H9 (cell line): ENCODE measurements around the gene CLEC14A. TPM values are rescaled to one million over a fixed set of nuclear protein-coding genes. Genes with fewer than 3 reads are reported as not detected.

ENCODE experiments used
- DNase-seq: peaks from one replicate; pipeline ENCODE4 v3.0.0-alpha.2; 2017
- H2AFZ ChIP-seq: one replicate; pipeline ENCODE4 v1.6.1; 2013; ENCODE audit warnings: mild to moderate bottlenecking, low read length, control low read depth, moderate library complexity
- H2AK5ac ChIP-seq: 2 replicates; pipeline ENCODE4 v1.6.1; 2013; ENCODE audit warnings: low read length, control low read depth, mixed read lengths; ENCODE audit not compliant: insufficient read length
- H2BK120ac ChIP-seq: one replicate; pipeline ENCODE4 v1.6.1; 2013; ENCODE audit warnings: low read depth, mild to moderate bottlenecking, low read length, control low read depth, inconsistent platforms; ENCODE audit not compliant: poor library complexity, severe bottlenecking
- H2BK12ac ChIP-seq: 2 replicates; pipeline ENCODE4 v1.6.1; 2013; ENCODE audit warnings: low read length, control low read depth, mixed read lengths, low read depth; ENCODE audit not compliant: insufficient read length
- H2BK15ac ChIP-seq: 2 replicates; pipeline ENCODE4 v1.6.1; 2013; ENCODE audit warnings: low read depth, low read length, control low read depth
- H2BK20ac ChIP-seq: one replicate; pipeline ENCODE4 v1.6.1; 2013; ENCODE audit warnings: low read depth, mild to moderate bottlenecking, low read length, control low read depth, inconsistent platforms; ENCODE audit not compliant: poor library complexity, severe bottlenecking
- H2BK5ac ChIP-seq: 2 replicates; pipeline ENCODE4 v1.6.1; 2013; ENCODE audit warnings: low read length, control low read depth, mixed read lengths; ENCODE audit not compliant: insufficient read length
- H3K14ac ChIP-seq: 2 replicates; pipeline ENCODE4 v1.6.1; 2013; ENCODE audit warnings: low read length, control low read depth; ENCODE audit not compliant: insufficient read depth
- H3K18ac ChIP-seq: 2 replicates; pipeline ENCODE4 v1.6.1; 2013; ENCODE audit warnings: low read depth, mild to moderate bottlenecking, mixed read lengths, low read length, control low read depth; ENCODE audit not compliant: insufficient read length
- H3K23ac ChIP-seq: 2 replicates; pipeline ENCODE4 v1.6.1; 2013; ENCODE audit warnings: low read length, control low read depth, mixed read lengths, low read depth; ENCODE audit not compliant: insufficient read length
- H3K23me2 ChIP-seq: 2 replicates; pipeline ENCODE4 v1.6.1; 2013; ENCODE audit warnings: low read depth, mild to moderate bottlenecking, mixed read lengths, low read length, control low read depth; ENCODE audit not compliant: insufficient read length, poor library complexity, severe bottlenecking
- H3K27ac ChIP-seq: 2 replicates; pipeline ENCODE4 v1.5.1; 2013; ENCODE audit warnings: low read length, control low read depth, mixed read lengths, low read depth; ENCODE audit not compliant: insufficient read length
- H3K27me3 ChIP-seq: 2 replicates; pipeline ENCODE4 v1.6.1; 2013; ENCODE audit warnings: low read length, control low read depth, inconsistent platforms; ENCODE audit not compliant: insufficient read depth
- H3K4ac ChIP-seq: 2 replicates; pipeline ENCODE4 v1.6.1; 2013; ENCODE audit warnings: low read depth, mild to moderate bottlenecking, control low read depth, inconsistent platforms, low read length, moderate library complexity
- H3K4me1 ChIP-seq: 2 replicates; pipeline ENCODE4 v1.6.1; 2013; ENCODE audit warnings: low read length, control low read depth, inconsistent platforms; ENCODE audit not compliant: insufficient read depth
- H3K4me2 ChIP-seq: 2 replicates; pipeline ENCODE4 v1.6.1; 2013; ENCODE audit warnings: low read length, control low read depth, mixed read lengths; ENCODE audit not compliant: insufficient read length, insufficient read depth
- H3K56ac ChIP-seq: 2 replicates; pipeline ENCODE4 v1.6.1; 2013; ENCODE audit warnings: low read depth, mild to moderate bottlenecking, mixed read lengths, low read length, control low read depth; ENCODE audit not compliant: insufficient read length
- H3K79me1 ChIP-seq: 2 replicates; pipeline ENCODE4 v1.6.1; 2013; ENCODE audit warnings: low read depth, mild to moderate bottlenecking, moderate library complexity, low read length, control low read depth, inconsistent platforms; ENCODE audit not compliant: insufficient read depth, poor library complexity, severe bottlenecking
- H3K79me2 ChIP-seq: 2 replicates; pipeline ENCODE4 v1.6.1; 2013; ENCODE audit warnings: low read length, control low read depth, inconsistent platforms; ENCODE audit not compliant: insufficient read depth
- H3K9ac ChIP-seq: 2 replicates; pipeline ENCODE4 v1.6.1; 2013; ENCODE audit warnings: low read length, control low read depth, mixed read lengths; ENCODE audit not compliant: insufficient read length; ENCODE audit errors: extremely low read depth
- H3K9me3 ChIP-seq: one replicate; pipeline ENCODE4 v1.6.1; 2013; ENCODE audit warnings: low read depth, low read length, inconsistent platforms; ENCODE audit not compliant: control insufficient read depth
- H3T11ph ChIP-seq: one replicate; pipeline ENCODE4 v1.6.1; 2013; ENCODE audit warnings: mild to moderate bottlenecking, low read length, control low read depth, inconsistent platforms
- H4K20me1 ChIP-seq: one replicate; pipeline ENCODE4 v1.6.1; 2013; ENCODE audit not compliant: control insufficient read depth, insufficient read length, insufficient read depth
- H4K5ac ChIP-seq: 2 replicates; pipeline ENCODE4 v1.6.1; 2013; ENCODE audit warnings: low read depth, mild to moderate bottlenecking, mixed read lengths, low read length, control low read depth; ENCODE audit not compliant: insufficient read length
- H4K8ac ChIP-seq: replicated peaks from 2 replicates; pipeline ENCODE4 v1.6.1; 2013; ENCODE audit warnings: low read length, control low read depth, mixed read lengths, low read depth; ENCODE audit not compliant: insufficient read length
- H4K91ac ChIP-seq: 2 replicates; pipeline ENCODE4 v1.6.1; 2013; ENCODE audit warnings: low read depth, mild to moderate bottlenecking, moderate library complexity, mixed read lengths, low read length, control low read depth; ENCODE audit not compliant: insufficient read length
- H3K27ac Mint-ChIP-seq, 3 experiments: 2 replicates in 2 of 3; 3 replicates in 1 of 3; pipeline ENCODE4 v1.8.0; 2020 to 2021; ENCODE audit warnings: mixed read lengths in 3 of 3, mild to moderate bottlenecking in 1 of 3, moderate library complexity in 1 of 3
- H3K27me3 Mint-ChIP-seq: 2 replicates; pipeline ENCODE4 v1.8.0; 2021; ENCODE audit warnings: low read depth, mild to moderate bottlenecking, moderate library complexity, mixed read lengths
- H3K36me3 Mint-ChIP-seq, 3 experiments: 2 replicates in 2 of 3; 3 replicates in 1 of 3; pipeline ENCODE4 v1.8.0; 2020 to 2021; ENCODE audit warnings: low read depth in 3 of 3, mixed read lengths in 3 of 3; ENCODE audit not compliant: insufficient read depth in 1 of 3
- H3K4me1 Mint-ChIP-seq, 2 experiments: 2 replicates each; pipeline ENCODE4 v1.8.0; 2020; ENCODE audit warnings: mixed read lengths in 2 of 2
- H3K4me3 Mint-ChIP-seq, 2 experiments: 2 replicates in 1 of 2; 3 replicates in 1 of 2; pipeline ENCODE4 v1.8.0; 2020 to 2021; ENCODE audit warnings: mild to moderate bottlenecking in 2 of 2, mixed read lengths in 2 of 2, moderate library complexity in 1 of 2
- H3K9me3 Mint-ChIP-seq, 2 experiments: 2 replicates in 1 of 2; 3 replicates in 1 of 2; pipeline ENCODE4 v1.8.0; 2020; ENCODE audit warnings: mild to moderate bottlenecking in 2 of 2, mixed read lengths in 2 of 2, moderate library complexity in 1 of 2
- CTCF ChIP-seq: fragments of 200-600 bp; sonication (generic); conservative IDR thresholded peaks from 3 replicates; pipeline ENCODE4 v1.8.0; 2021; ENCODE audit warnings: antibody characterized with exemption, mild to moderate bottlenecking
- WGBS: extraction: QIAGEN DNeasy Blood & Tissue Kit; methylation state at CpG from one replicate; pipeline ENCODE4 v1.1.7; 2013; ENCODE audit warnings: missing lambda C conversion rate, low lambda C conversion rate, mixed read lengths; ENCODE audit not compliant: insufficient read length; ENCODE audit errors: extremely low coverage; 5-methylcytosine and 5-hydroxymethylcytosine counted together
- total RNA-seq: library from RNA; stranded (reverse); gene quantifications from 2 replicates; pipeline ENCODE4 v1.2.1, GENCODE V29; 2021

Gene CLEC14A
- total RNA-seq, 1 experiment from 2014 or later = not detected

GRCh38 chr14:38255408-38255672 is 553 bp downstream of the CLEC14A start:
- peaks cover 81% of the 10 kb centered on the region for H3K27me3 Mint-ChIP-seq

More at GRCh38 chr14:38255408-38255672, 553 bp downstream of the CLEC14A start:
- Histone ChIP-seq H3K27me3 (peaks cover 29% of the 10 kb centered on the region), H3K4ac (no peak overlapping the region), H3K79me2 (no peaks in the 10 kb centered on the region), H3K23ac (no peak overlapping the region), H3K79me1 (no peaks in the 10 kb centered on the region), H3K23me2 (peaks cover 13% of the 10 kb centered on the region), H3T11ph (no peak overlapping the region), H2BK120ac (no peak overlapping the region), H2BK15ac (no peak overlapping the region), H3K4me1 (0 out of 2 replicates have a peak, but pooled peaks cover 2% of the 10 kb centered on the region), H4K91ac (no peak overlapping the region), H2BK20ac (no peak overlapping the region), H3K56ac (no peak overlapping the region), H2AFZ (no peak overlapping the region), H3K4me2 (peak overlapping the region; percentile 72), H3K18ac (no peak overlapping the region), H3K14ac (no peak overlapping the region; the same call in 1 of the 2 replicates), H2BK12ac (no peak overlapping the region), H3K9ac (no peak overlapping the region), H3K9me3 (no peaks in the 10 kb centered on the region), H2AK5ac (no peak overlapping the region), H3K27ac (no peak overlapping the region), H4K8ac (no peak overlapping the region), H2BK5ac (no peak overlapping the region), H4K5ac (no peak overlapping the region), H4K20me1 (no peaks in the 10 kb centered on the region)
- no peaks in the 10 kb centered on the region; a peak in 1 of 7 replicates for H3K36me3 Mint-ChIP-seq
- H3K4me1 Mint-ChIP-seq = peaks cover 9 to 11% of the 10 kb centered on the region in 2 experiments
- DNase-seq = no peak
- no peak; the same call in 1 of the 3 replicates for TF ChIP-seq CTCF
- peak overlapping the region; percentile 54 to 71 for H3K4me3 Mint-ChIP-seq
- WGBS = no CpG with 5 or more reads among the region's 29 CpGs
- no peak overlapping the region for H3K27ac Mint-ChIP-seq
- no peaks in the 10 kb centered on the region; a peak in 1 of 5 replicates for H3K9me3 Mint-ChIP-seq
